CD1c-positive myeloid dendritic cell (primary cell): ENCODE data around the gene ITSN1.
"Not testable (repeated sequence)": the region's sequence is repeated elsewhere in the genome, so short reads cannot be mapped to it uniquely, and the experiment has no call there.

Experiments used
- DNase-seq: peaks from one replicate; pipeline ENCODE4 v3.0.0-alpha.2; 2016; ENCODE audit errors: extremely low spot score

The ITSN1 gene

GRCh38 chr21:33860332-33860879 is 218.1 kb downstream of the ITSN1 start:
- DNase-seq = no peak

- no peak for DNase-seq
Observed at GRCh38 chr21:33861125-33861524, 218.8 kb downstream of the ITSN1 start.

GRCh38 chr21:33863191-33863590 is 220.9 kb downstream of the ITSN1 start:
- DNase-seq = not testable (repeated sequence)

GRCh38 chr21:33864150-33864549 is 221.8 kb downstream of the ITSN1 start:
- no peak for DNase-seq

GRCh38 chr21:33865176-33865575 is 222.9 kb downstream of the ITSN1 start:
- DNase-seq = no peak

- DNase-seq = no peak
Observed at GRCh38 chr21:33865996-33866575, 223.8 kb downstream of the ITSN1 start.

- no peak for DNase-seq
Observed at GRCh38 chr21:33866826-33867225, 224.5 kb downstream of the ITSN1 start.

- not testable (repeated sequence) for DNase-seq
Observed at GRCh38 chr21:33867868-33868267, 225.6 kb downstream of the ITSN1 start.

- DNase-seq = no peak
Observed at GRCh38 chr21:33869873-33870272, 227.6 kb downstream of the ITSN1 start.

GRCh38 chr21:33870768-33871167 is 228.5 kb downstream of the ITSN1 start:
- no peak for DNase-seq

GRCh38 chr21:33871171-33871570 is 228.9 kb downstream of the ITSN1 start:
- no peak for DNase-seq

- DNase-seq = no peak
Observed at GRCh38 chr21:33872881-33873515, 230.7 kb downstream of the ITSN1 start.

- no peak for DNase-seq
Observed at GRCh38 chr21:33874161-33874560, 231.9 kb downstream of the ITSN1 start.

GRCh38 chr21:33875026-33875695 is 232.9 kb downstream of the ITSN1 start:
- DNase-seq = no peak

GRCh38 chr21:33878824-33879223 is 236.5 kb downstream of the ITSN1 start:
- DNase-seq = no peak

GRCh38 chr21:33880626-33881025 is 238.3 kb downstream of the ITSN1 start:
- DNase-seq = no peak

GRCh38 chr21:33881689-33882440 is 239.6 kb downstream of the ITSN1 start:
- no peak for DNase-seq

GRCh38 chr21:33883118-33883517 is 240.8 kb downstream of the ITSN1 start:
- no peak for DNase-seq

GRCh38 chr21:33884376-33885171 is 242.3 kb downstream of the ITSN1 start:
- DNase-seq = no peak

GRCh38 chr21:33885172-33885514 is 242.8 kb downstream of the ITSN1 start:
- DNase-seq = no peak

- no peak for DNase-seq
Observed at GRCh38 chr21:33886321-33886720, 244.0 kb downstream of the ITSN1 start.

- DNase-seq = no peak
Observed at GRCh38 chr21:33890187-33890586, 247.9 kb downstream of the ITSN1 start.
